Gastrocnemius medialis (tissue), 4 donors: ENCODE measurements around the gene LPAR5. TPM values are rescaled to one million over a fixed set of nuclear protein-coding genes. Genes with fewer than 3 reads are reported as not detected.

Experiments
- ATAC-seq, 2 donors: fragments of 150-250 bp; one replicate each; pipeline ENCODE4 v1.9.1; 2016
- DNase-seq, 2 donors: peaks; one replicate each; pipeline ENCODE4 v3.0.0-alpha.2; 2019
- H3K27ac ChIP-seq, 4 donors: fragments of 200-600 bp; sonication (generic); 1 replicate in 1 of 4; 2 replicates in 3 of 4; pipeline ENCODE4 v1.5.1; 2016 to 2018; ENCODE audit warnings: mild to moderate bottlenecking in 2 of 4, moderate library complexity in 1 of 4
- H3K27me3 ChIP-seq, 3 donors: fragments of 200-600 bp; sonication (generic) in 2 of 3; 1 replicate in 1 of 3; 2 replicates in 2 of 3; pipeline versions ENCODE4 v1.5.1 to v1.6.0; 2016 to 2019; ENCODE audit warnings: mild to moderate bottlenecking in 1 of 3, moderate library complexity in 1 of 3
- H3K36me3 ChIP-seq, 2 donors: fragments of 200-600 bp; sonication (generic) in 1 of 2; one replicate each; pipeline ENCODE4 v1.5.1; 2017 to 2018
- H3K4me1 ChIP-seq, 2 donors: fragments of 200-600 bp; sonication (generic) in 1 of 2; one replicate each; pipeline ENCODE4 v1.5.1; 2016 to 2017; ENCODE audit warnings: mild to moderate bottlenecking in 2 of 2
- H3K4me3 ChIP-seq, 4 donors: fragments of 200-600 bp; sonication (generic) in 3 of 4; 1 replicate in 1 of 4; 2 replicates in 3 of 4; pipeline ENCODE4 v1.5.1; 2016 to 2019; ENCODE audit warnings: mild to moderate bottlenecking in 2 of 4
- H3K9me3 ChIP-seq, 3 donors: fragments of 200-600 bp; sonication (generic) in 2 of 3; 1 replicate in 1 of 3; 2 replicates in 2 of 3; pipeline ENCODE4 v1.5.1; 2016 to 2019
- POLR2A ChIP-seq, 2 donors: fragments of 450-650 bp; IDR thresholded peaks; one replicate each; pipeline ENCODE4 v1.6.1; 2017; ENCODE audit warnings: antibody characterized with exemption in 2 of 2, mild to moderate bottlenecking in 2 of 2, moderate library complexity in 2 of 2
- in situ Hi-C, 4 donors: fragments of 200-750 bp; cut with MboI; loops; one replicate each; pipeline versions ENCODE4 v1.15.0 to v1.8.0; 2017; ENCODE audit warnings: low sequenced_read_pairs in 4 of 4
- intact Hi-C: fragments of 100-400 bp; cut with DNase I; formaldehyde crosslinking; loops from one replicate; pipeline ENCODE4 v1.15.1; 2023; ENCODE audit warnings: low total_unique reads
- total RNA-seq, 4 donors: library from RNA; depleted of rRNA; stranded (reverse); fragments of >200 nt; gene quantifications; one replicate each; pipeline versions ENCODE4 v1.1.0 to v1.2.3, GENCODE V29; 2016
- TF ChIP-seq, protein P1 (sequence below), 5 experiments: fragments of 450-650 bp in 3 of 5; fragments of 200-600 bp in 2 of 5; sonication (generic) in 2 of 5; IDR thresholded peaks in 4 of 5; conservative IDR thresholded peaks in 1 of 5; 1 replicate in 4 of 5; 2 replicates in 1 of 5; pipeline ENCODE4 v1.5.1; 2016 to 2019; ENCODE audit warnings: antibody characterized with exemption in 5 of 5, mild to moderate bottlenecking in 3 of 5, moderate library complexity in 3 of 5

LPAR5 gene
- total RNA-seq, 4 donors from 2014 or later = 0.17 to 0.75 (median 0.47) TPM

DNA sequence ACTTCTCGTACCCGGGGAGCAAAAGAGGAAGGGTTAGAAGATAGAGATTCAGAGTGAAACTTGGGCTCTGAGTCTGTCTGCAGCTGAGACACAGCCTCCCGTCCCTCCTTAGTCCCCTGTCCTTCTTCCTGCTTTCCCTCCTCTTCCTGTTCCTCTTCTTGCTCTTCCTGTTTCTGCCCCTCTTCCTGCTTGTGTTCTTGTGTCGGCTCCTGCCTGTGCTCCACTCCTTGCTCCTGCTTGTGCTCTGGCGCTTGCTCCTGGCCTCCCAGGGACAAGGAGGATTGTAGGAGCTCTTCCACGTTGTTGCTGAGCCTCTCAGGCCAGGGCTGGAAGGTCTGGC, 8.5 kb upstream of the LPAR5 start:
- peaks cover 0 to 3% (median 0%) of the 10 kb centered on the region in 3 donors for H3K27me3 ChIP-seq
- TF ChIP-seq, protein P1, sequence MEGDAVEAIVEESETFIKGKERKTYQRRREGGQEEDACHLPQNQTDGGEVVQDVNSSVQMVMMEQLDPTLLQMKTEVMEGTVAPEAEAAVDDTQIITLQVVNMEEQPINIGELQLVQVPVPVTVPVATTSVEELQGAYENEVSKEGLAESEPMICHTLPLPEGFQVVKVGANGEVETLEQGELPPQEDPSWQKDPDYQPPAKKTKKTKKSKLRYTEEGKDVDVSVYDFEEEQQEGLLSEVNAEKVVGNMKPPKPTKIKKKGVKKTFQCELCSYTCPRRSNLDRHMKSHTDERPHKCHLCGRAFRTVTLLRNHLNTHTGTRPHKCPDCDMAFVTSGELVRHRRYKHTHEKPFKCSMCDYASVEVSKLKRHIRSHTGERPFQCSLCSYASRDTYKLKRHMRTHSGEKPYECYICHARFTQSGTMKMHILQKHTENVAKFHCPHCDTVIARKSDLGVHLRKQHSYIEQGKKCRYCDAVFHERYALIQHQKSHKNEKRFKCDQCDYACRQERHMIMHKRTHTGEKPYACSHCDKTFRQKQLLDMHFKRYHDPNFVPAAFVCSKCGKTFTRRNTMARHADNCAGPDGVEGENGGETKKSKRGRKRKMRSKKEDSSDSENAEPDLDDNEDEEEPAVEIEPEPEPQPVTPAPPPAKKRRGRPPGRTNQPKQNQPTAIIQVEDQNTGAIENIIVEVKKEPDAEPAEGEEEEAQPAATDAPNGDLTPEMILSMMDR (IDR thresholded peaks at IDR 0.05 in 4 of 5, conservative IDR thresholded peaks at IDR 0.05 in 1 of 5) = no peak
- no peak for TF ChIP-seq POLR2A (IDR thresholded peaks at IDR 0.05)
- H3K36me3 ChIP-seq = peaks cover 0 to 9% of the 10 kb centered on the region in 2 donors
- H3K27ac ChIP-seq = no peak overlapping the region
- no peak for ATAC-seq
- H3K4me3 ChIP-seq = no peak overlapping the region
- DNase-seq = no peak
- peaks cover 0 to 6% of the 10 kb centered on the region in 2 donors for H3K4me1 ChIP-seq
- intact Hi-C loops = no loop called here
- in situ Hi-C loops = no loop called here
- H3K9me3 ChIP-seq = no peaks in the 10 kb centered on the region

DNA sequence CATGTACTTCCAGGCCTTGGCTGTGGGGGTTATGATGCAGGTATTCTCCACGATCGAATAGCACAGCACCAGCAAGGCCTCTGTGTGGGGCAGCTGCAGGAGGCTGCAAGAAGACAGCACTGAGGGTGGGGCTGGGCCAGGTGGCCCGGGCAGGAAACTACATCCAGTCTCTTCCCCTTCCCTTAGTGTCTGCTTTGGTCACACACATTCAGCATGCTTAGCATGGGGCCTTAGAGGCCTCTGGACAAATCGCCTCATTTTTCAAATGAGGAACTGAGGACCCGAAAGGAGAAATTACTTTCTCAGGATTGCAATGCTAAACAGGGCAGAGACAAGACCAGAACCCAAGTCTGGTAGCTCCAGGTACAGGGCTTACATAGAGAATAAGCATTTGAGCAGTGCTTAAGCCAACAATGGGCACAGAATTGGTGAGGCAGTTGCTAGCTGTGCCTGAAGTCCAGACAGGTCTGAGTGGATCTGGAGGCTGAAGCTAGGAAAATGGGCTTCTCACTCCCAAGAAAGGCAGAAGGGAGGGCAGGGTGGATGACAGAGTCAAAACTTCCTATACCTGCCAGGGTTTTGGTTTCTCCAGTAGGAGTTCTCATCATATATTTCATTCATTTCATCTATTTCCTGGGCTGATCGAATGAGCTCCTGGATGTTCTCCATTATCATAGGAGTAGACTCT, 8.0 kb upstream of the LPAR5 start:
- TF ChIP-seq POLR2A (IDR thresholded peaks at IDR 0.05) = no peak
- TF ChIP-seq, protein P1 (IDR thresholded peaks at IDR 0.05 in 4 of 5, conservative IDR thresholded peaks at IDR 0.05 in 1 of 5) = no peak
- peaks cover 0 to 9% of the 10 kb centered on the region in 2 donors for H3K36me3 ChIP-seq
- H3K4me1 ChIP-seq = peaks cover 0 to 6% of the 10 kb centered on the region in 2 donors
- ATAC-seq = no peak
- H3K27ac ChIP-seq = no peak overlapping the region
- H3K4me3 ChIP-seq = no peak overlapping the region
- in situ Hi-C loops (no loop called here), intact Hi-C loops (no loop called here)
- DNase-seq = peak in 1 of 2 donors; percentile 25
- H3K27me3 ChIP-seq = peaks cover 0 to 3% (median 0%) of the 10 kb centered on the region in 3 donors
- no peaks in the 10 kb centered on the region for H3K9me3 ChIP-seq

DNA sequence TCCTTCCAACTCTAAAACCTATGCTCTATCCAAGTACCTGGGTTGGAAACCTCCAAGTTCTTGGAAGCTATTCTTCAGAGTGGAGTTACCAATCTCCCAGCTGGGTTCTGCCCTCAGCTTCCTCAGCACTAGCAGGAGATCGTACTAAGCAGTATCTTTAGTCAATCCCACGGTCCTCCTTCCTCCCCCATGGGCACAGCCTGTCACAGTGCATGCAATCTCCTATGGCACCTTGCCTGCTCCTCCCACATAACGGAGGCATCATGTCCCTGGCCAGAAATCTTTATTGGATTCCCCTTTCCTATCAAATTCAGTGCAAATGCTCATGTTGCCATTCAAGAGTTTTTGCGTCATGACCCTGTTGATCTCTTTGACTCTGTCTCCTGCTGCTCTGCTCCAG, 5.4 kb upstream of the LPAR5 start:
- in situ Hi-C loops = no loop called here
- H3K27me3 ChIP-seq = peaks cover 0 to 3% (median 0%) of the 10 kb centered on the region in 3 donors

DNA sequence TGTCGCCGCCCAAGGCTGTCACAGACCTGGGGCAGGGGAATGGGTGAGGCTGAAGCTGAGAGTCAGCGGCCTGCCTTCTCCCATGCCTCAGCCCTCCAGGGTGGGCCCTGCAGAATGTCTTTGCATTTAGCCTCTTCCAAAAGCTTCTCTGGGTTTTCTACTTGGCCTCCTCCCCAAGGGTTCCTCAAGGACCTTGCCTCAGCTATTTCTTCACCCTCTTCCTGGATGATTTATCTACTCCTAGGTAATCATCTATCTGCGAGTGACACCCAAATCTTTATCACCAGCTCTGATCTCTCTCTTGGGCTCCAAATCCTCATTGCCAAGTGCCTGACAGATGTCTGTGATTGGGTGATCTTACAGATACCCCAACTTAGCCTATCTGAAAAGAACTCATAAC, 4.7 kb upstream of the LPAR5 start:
- Histone ChIP-seq H3K27me3 (peaks cover 0 to 3% (median 0%) of the 10 kb centered on the region in 3 donors), H3K9me3 (no peaks in the 10 kb centered on the region), H3K27ac (no peak overlapping the region), H3K4me3 (no peak overlapping the region), H3K4me1 (no peaks in the 10 kb centered on the region), H3K36me3 (no peaks in the 10 kb centered on the region)
- no peak for TF ChIP-seq POLR2A (IDR thresholded peaks at IDR 0.05)
- TF ChIP-seq, protein P1 (IDR thresholded peaks at IDR 0.05 in 4 of 5, conservative IDR thresholded peaks at IDR 0.05 in 1 of 5) = no peak
- intact Hi-C loops (no loop called here), in situ Hi-C loops (no loop called here)
- no peak for ATAC-seq
- no peak for DNase-seq

More for the DNA sequence above, 5.4 kb upstream of the LPAR5 start:
- Histone ChIP-seq H3K36me3 (no peaks in the 10 kb centered on the region), H3K27ac (no peak overlapping the region), H3K4me3 (no peak overlapping the region), H3K9me3 (no peaks in the 10 kb centered on the region), H3K4me1 (no peaks in the 10 kb centered on the region)
- no peak for DNase-seq
- no peak for TF ChIP-seq POLR2A (IDR thresholded peaks at IDR 0.05)
- TF ChIP-seq, protein P1 (IDR thresholded peaks at IDR 0.05 in 4 of 5, conservative IDR thresholded peaks at IDR 0.05 in 1 of 5) = no peak
- intact Hi-C loops = no loop called here
- ATAC-seq = no peak
